NCI-H446 (cell line): ENCODE measurements around the gene DCLRE1C.
A peak's percentile ranks its signal among the peaks of the same experiment; 100 is the strongest.
"Not testable (repeated sequence)": the region's sequence is repeated elsewhere in the genome, so short reads cannot be mapped to it uniquely, and the experiment has no call there.

Experiments used
- DNase-seq, 2 experiments: peaks; one replicate each; lab custom pipeline; 2025; lab: John Stamatoyannopoulos, UW

Gene DCLRE1C

GRCh38 chr10:14880229-14880628 is 73.7 kb downstream of the DCLRE1C start:
- DNase-seq, result peak in 1 of 2 experiments; percentile 2

- DNase-seq, result no peak
These were observed 74.0 kb downstream of the DCLRE1C start for GRCh38 chr10:14879928-14880193.

GRCh38 chr10:14879124-14879927 is 74.6 kb downstream of the DCLRE1C start:
- no peak for DNase-seq

GRCh38 chr10:14878266-14879123 is 75.4 kb downstream of the DCLRE1C start, which contains the start of gene SUV39H2:
SUV39H2 (plus strand) TSS chr10:14878866; CDS start chr10:14878889, 23 bp downstream.
- peak; percentile 83 to 96 for DNase-seq

GRCh38 chr10:14876764-14877163 is 77.1 kb downstream of the DCLRE1C start:
- DNase-seq, result no peak

GRCh38 chr10:14875941-14876340 is 78.0 kb downstream of the DCLRE1C start:
- no peak for DNase-seq

- no peak for DNase-seq
These were observed 80.7 kb downstream of the DCLRE1C start for GRCh38 chr10:14873090-14873760.

GRCh38 chr10:14864871-14865270 is 89.0 kb downstream of the DCLRE1C start:
- DNase-seq, result not testable (repeated sequence)

GRCh38 chr10:14864466-14864865 is 89.4 kb downstream of the DCLRE1C start:
- not testable (repeated sequence) for DNase-seq

GRCh38 chr10:14860791-14861190 is 93.1 kb downstream of the DCLRE1C start:
- DNase-seq, result no peak

GRCh38 chr10:14859775-14860174 is 94.1 kb downstream of the DCLRE1C start:
- DNase-seq, result no peak

GRCh38 chr10:14859043-14859442 is 94.9 kb downstream of the DCLRE1C start:
- no peak for DNase-seq

GRCh38 chr10:14858338-14858960 is 95.4 kb downstream of the DCLRE1C start:
- no peak for DNase-seq

- no peak for DNase-seq
These were observed 98.4 kb downstream of the DCLRE1C start for GRCh38 chr10:14855453-14855852.

- DNase-seq, result no peak
These were observed 101.7 kb downstream of the DCLRE1C start for GRCh38 chr10:14852236-14852635.
